K562 (cell line): Measurements from ENCODE around the gene ZNF77. TPM values are rescaled to one million over a fixed set of nuclear protein-coding genes. Genes with fewer than 3 reads are reported as not detected.

Source experiments
- CCAR2 ChIP-seq: fragments of 200-400 bp; formaldehyde crosslinking; IDR thresholded peaks from 2 replicates; pipeline ENCODE4 v1.6.1; 2017; ENCODE audit warnings: mild to moderate bottlenecking, low read depth, low read length
- CEBPB ChIP-seq: fragments of 450-650 bp; IDR thresholded peaks from 2 replicates; pipeline ENCODE4 v1.6.1; 2016; ENCODE audit warnings: missing genetic modification characterization, missing compliant biosample characterization
- CHD4 ChIP-seq: fragments of 200-600 bp; sonication (generic); IDR thresholded peaks from 3 replicates; pipeline ENCODE4 v1.6.1; 2012; ENCODE audit warnings: low read depth, mild to moderate bottlenecking, mixed read lengths, low read length, inconsistent platforms; ENCODE audit not compliant: insufficient read depth, insufficient replicate concordance, poor library complexity, severe bottlenecking
- ELF2 ChIP-seq: fragments of 250-450 bp; sonication (Bioruptor Pico); IDR thresholded peaks from 2 replicates; pipeline ENCODE4 v1.5.0; 2021; ENCODE audit warnings: mild to moderate bottlenecking
- GTF2A2 ChIP-seq: IDR thresholded peaks from 2 replicates; pipeline ENCODE4 v1.6.1; 2016; ENCODE audit warnings: mild to moderate bottlenecking, missing genetic modification characterization, missing compliant biosample characterization
- HDAC2 ChIP-seq: fragments of 450-650 bp; IDR thresholded peaks from 2 replicates; pipeline ENCODE4 v1.6.1; 2016; ENCODE audit warnings: mild to moderate bottlenecking
- ID3 ChIP-seq, 2 experiments: fragments of 250-450 bp in 1 of 2; fragments of 450-650 bp in 1 of 2; sonication (Bioruptor Pico) in 1 of 2; IDR thresholded peaks; 2 replicates each; pipeline versions ENCODE4 v1.6.1 to v1.8.0; 2016 to 2021; ENCODE audit warnings: mild to moderate bottlenecking in 2 of 2, moderate library complexity in 2 of 2, missing compliant biosample characterization in 1 of 2, missing genetic modification characterization in 1 of 2
- LARP7 ChIP-seq: fragments of 450-650 bp; IDR thresholded peaks from 2 replicates; pipeline ENCODE4 v1.6.1; 2016
- MCM5 ChIP-seq: fragments of 450-650 bp; IDR thresholded peaks from 2 replicates; pipeline ENCODE4 v1.6.1; 2016; ENCODE audit warnings: low read depth
- MTA2 ChIP-seq: fragments of 450-650 bp; IDR thresholded peaks from 2 replicates; pipeline ENCODE4 v1.6.1; 2016; ENCODE audit warnings: low read depth
- PHB2 ChIP-seq: fragments of 450-650 bp; IDR thresholded peaks from 2 replicates; pipeline ENCODE4 v1.6.1; 2017; ENCODE audit warnings: low read depth
- PTBP1 ChIP-seq: fragments of 200-400 bp; formaldehyde crosslinking; IDR thresholded peaks from 2 replicates; pipeline ENCODE4 v1.6.1; 2017; ENCODE audit warnings: low read depth, low read length
- RBM14 ChIP-seq: fragments of 200-400 bp; formaldehyde crosslinking; IDR thresholded peaks from 2 replicates; pipeline ENCODE4 v1.6.1; 2018; ENCODE audit warnings: low read depth, mild to moderate bottlenecking, low read length, moderate library complexity, borderline replicate concordance; ENCODE audit not compliant: insufficient read depth
- SAFB ChIP-seq: fragments of 200-400 bp; formaldehyde crosslinking; IDR thresholded peaks from 2 replicates; pipeline ENCODE4 v1.6.1; 2017; ENCODE audit warnings: low read depth, low read length, borderline replicate concordance
- SRSF7 ChIP-seq: fragments of 200-400 bp; formaldehyde crosslinking; optimal IDR thresholded peaks from 2 replicates; pipeline ENCODE3; 2017; ENCODE audit warnings: mild to moderate bottlenecking, low read depth, low read length
- STAG1 ChIP-seq: sonication (generic); formaldehyde crosslinking; IDR thresholded peaks from 2 replicates; pipeline ENCODE4 v1.5.0; 2020; ENCODE audit warnings: missing genetic modification reagents, borderline replicate concordance
- TARDBP ChIP-seq: fragments of 450-650 bp; IDR thresholded peaks from 2 replicates; pipeline ENCODE4 v1.6.1; 2016
- TCF7L2 ChIP-seq: fragments of 150-350 bp; IDR thresholded peaks from 2 replicates; pipeline ENCODE4 v1.6.1; 2016; ENCODE audit warnings: low read depth, mild to moderate bottlenecking, low read length, moderate library complexity
- TSC22D4 ChIP-seq: fragments of 450-650 bp; IDR thresholded peaks from 2 replicates; pipeline ENCODE4 v1.6.1; 2016; ENCODE audit warnings: missing genetic modification characterization, missing biosample characterization, control low read depth
- ZC3H4 ChIP-seq: sonication (generic); formaldehyde crosslinking; IDR thresholded peaks from 2 replicates; pipeline ENCODE4 v1.9.0; 2021; ENCODE audit warnings: missing genetic modification reagents, borderline replicate concordance
- ZNF280B ChIP-seq: fragments of 250-450 bp; sonication (Bioruptor Pico); IDR thresholded peaks from 2 replicates; pipeline ENCODE4 v1.5.1; 2021; ENCODE audit warnings: mild to moderate bottlenecking
- polyA plus RNA-seq, 8 experiments: library from polyadenylated mRNA; depleted of rRNA in 4 of 8; stranded (reverse) in 5 of 8; unstranded in 3 of 8; fragments of >200 nt; fragmentation: Nextera tagmentation in 2 of 8; fragmentation: Illumina TruSeq in 1 of 8; extraction: Ambion mirVana in 2 of 8; extraction: Trizol in 1 of 8; gene quantifications; 2 replicates each; pipeline versions ENCODE4 v1.2.1 to v1.2.3, GENCODE V29; 2011 to 2014; ENCODE audit warnings: inconsistent platforms in 1 of 8, missing spikeins in 1 of 8
- total RNA-seq, 7 experiments: library from RNA; depleted of rRNA in 6 of 7; stranded (reverse); fragments of >200 nt in 6 of 7; fragmentation: Illumina TruSeq in 2 of 7; extraction: Trizol in 2 of 7; gene quantifications; 2 replicates each; pipeline versions ENCODE4 v1.2.1 to v1.2.3, GENCODE V29; 2011 to 2021; ENCODE audit warnings: low replicate concordance in 1 of 7
- TF ChIP-seq, protein P1 (sequence below): sonication (generic); formaldehyde crosslinking; IDR thresholded peaks from 2 replicates; pipeline ENCODE4 v1.4.0; 2020; ENCODE audit warnings: mild to moderate bottlenecking, missing genetic modification reagents
- TF ChIP-seq, protein P2 (sequence below): fragments of 450-650 bp; IDR thresholded peaks from 2 replicates; pipeline ENCODE4 v1.6.1; 2016; ENCODE audit warnings: mild to moderate bottlenecking

ZNF77 gene
- total and polyA plus RNA-seq, 9 of the 15 experiments (the other 6 are each of a cell fraction or from before 2014, with no cell fraction given) = 4.3 to 14.5 (median 7.7) TPM

- TF ChIP-seq ZC3H4 (no peak), ZNF280B (CRISPR knock-in tag) (no peak), STAG1 (peak; percentile 45; the same call in 1 of the 2 replicates), ID3 (CRISPR knock-in tag; IDR thresholded peaks at IDR 0.05) (no peak), ID3 (tag; IDR thresholded peaks at IDR 0.05) (peak; percentile 90), HDAC2 (peak; percentile 98), PHB2 (no peak), SAFB (peak; percentile 100), TCF7L2 (no peak), ELF2 (CRISPR knock-in tag) (0 out of 2 replicates have a peak, but pooled peaks have one; percentile 58), CCAR2 (no peak), PTBP1 (no peak), TSC22D4 (tag) (no peak), MCM5 (no peak), GTF2A2 (tag) (no peak), CEBPB (no peak), CHD4 (peak; percentile 58), SRSF7 (no peak), MTA2 (peak; percentile 67; the same call in 1 of the 2 replicates), TARDBP (peak; percentile 99), LARP7 (no peak), RBM14 (no peak)
- TF ChIP-seq, protein P1, sequence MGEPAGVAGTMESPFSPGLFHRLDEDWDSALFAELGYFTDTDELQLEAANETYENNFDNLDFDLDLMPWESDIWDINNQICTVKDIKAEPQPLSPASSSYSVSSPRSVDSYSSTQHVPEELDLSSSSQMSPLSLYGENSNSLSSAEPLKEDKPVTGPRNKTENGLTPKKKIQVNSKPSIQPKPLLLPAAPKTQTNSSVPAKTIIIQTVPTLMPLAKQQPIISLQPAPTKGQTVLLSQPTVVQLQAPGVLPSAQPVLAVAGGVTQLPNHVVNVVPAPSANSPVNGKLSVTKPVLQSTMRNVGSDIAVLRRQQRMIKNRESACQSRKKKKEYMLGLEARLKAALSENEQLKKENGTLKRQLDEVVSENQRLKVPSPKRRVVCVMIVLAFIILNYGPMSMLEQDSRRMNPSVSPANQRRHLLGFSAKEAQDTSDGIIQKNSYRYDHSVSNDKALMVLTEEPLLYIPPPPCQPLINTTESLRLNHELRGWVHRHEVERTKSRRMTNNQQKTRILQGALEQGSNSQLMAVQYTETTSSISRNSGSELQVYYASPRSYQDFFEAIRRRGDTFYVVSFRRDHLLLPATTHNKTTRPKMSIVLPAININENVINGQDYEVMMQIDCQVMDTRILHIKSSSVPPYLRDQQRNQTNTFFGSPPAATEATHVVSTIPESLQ (CRISPR knock-in tag) = 0 out of 2 replicates have a peak, but pooled peaks have one; percentile 62
- TF ChIP-seq, protein P2, sequence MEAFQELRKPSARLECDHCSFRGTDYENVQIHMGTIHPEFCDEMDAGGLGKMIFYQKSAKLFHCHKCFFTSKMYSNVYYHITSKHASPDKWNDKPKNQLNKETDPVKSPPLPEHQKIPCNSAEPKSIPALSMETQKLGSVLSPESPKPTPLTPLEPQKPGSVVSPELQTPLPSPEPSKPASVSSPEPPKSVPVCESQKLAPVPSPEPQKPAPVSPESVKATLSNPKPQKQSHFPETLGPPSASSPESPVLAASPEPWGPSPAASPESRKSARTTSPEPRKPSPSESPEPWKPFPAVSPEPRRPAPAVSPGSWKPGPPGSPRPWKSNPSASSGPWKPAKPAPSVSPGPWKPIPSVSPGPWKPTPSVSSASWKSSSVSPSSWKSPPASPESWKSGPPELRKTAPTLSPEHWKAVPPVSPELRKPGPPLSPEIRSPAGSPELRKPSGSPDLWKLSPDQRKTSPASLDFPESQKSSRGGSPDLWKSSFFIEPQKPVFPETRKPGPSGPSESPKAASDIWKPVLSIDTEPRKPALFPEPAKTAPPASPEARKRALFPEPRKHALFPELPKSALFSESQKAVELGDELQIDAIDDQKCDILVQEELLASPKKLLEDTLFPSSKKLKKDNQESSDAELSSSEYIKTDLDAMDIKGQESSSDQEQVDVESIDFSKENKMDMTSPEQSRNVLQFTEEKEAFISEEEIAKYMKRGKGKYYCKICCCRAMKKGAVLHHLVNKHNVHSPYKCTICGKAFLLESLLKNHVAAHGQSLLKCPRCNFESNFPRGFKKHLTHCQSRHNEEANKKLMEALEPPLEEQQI = no peak
Measured at GRCh38 chr19:2944775-2945574, at the start of gene ZNF77 (continued).
